ENCODE data around the gene CHTOP.

CHTOP gene

DNA sequence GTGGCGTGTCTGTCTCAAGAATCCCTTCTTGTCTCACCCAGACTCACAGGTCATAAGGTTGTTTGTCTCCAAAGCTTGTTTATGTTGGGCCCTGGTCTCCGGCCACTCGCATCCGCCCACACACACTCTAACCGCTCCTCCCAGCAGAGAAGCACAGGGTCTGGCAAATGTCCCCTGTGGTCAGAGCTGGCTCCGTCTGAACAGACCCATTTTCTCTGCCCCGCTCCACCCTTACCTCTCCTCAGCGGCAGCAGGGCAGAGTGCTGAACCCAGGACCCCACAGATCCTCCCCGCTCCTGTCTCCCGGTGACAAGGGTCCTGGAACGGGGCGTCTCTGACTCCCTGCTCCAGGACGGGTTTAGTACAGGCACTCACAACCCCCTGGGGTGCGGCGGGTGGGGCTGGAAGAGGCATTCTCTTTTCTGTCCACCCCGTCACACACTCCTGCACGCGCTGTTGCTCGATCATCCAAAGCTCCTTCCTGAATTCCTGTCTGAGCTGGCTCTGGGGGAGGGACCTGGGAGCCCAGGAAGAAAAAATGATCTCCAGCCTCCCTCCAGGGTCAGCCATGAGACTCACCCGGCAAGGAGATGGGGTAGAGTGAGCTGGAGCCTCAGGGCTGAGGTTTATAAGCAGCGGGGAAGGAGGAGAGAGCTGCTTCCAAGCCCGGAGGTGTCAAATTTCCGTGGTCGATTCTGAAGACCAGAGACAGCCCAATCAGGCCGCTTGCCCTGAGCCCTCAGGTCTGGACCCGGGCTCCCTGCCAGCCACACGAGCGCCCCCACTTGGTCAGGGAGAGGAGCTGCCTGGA lies 6.8 kb upstream of the CHTOP start, which contains the start of gene S100A13:
TSS of gene S100A13 (minus strand) at position 602 of the 811 bp plus-strand sequence. CDS start 1,033 bp downstream, outside the sequence.
- peaks cover 2% of the 10 kb centered on the region for H3K4me1 ChIP-seq (ENCODE audit: control insufficient read depth, low read depth, low read length)

GRCh38 chr1:153627715-153628626 lies 5.9 kb upstream of the CHTOP start, which contains the start of gene S100A1:
S100A1 (plus strand) TSS chr1:153628434; CDS start chr1:153630522, 2,088 bp downstream.
- DNase-seq: peak; percentile 35
- no peak within 1 kb of the TSS for H2BK120ac ChIP-seq (ENCODE audit: low read depth, low read length)
- peak within 1 kb of the TSS; percentile 88 for H3K18ac ChIP-seq (ENCODE audit: low read length)
- H4K5ac ChIP-seq (ENCODE audit: low read length): no peak within 1 kb of the TSS
- no peaks in the 10 kb centered on the region for H3K36me3 ChIP-seq (ENCODE audit: control insufficient read depth, insufficient read depth, low read length)
- peak within 1 kb of the TSS; percentile 69 for H3K27ac ChIP-seq (ENCODE audit: low read depth, low read length)
- H3K9ac ChIP-seq (ENCODE audit: low read length): peak within 1 kb of the TSS; percentile 83
- no peaks in the 10 kb centered on the region for H3K27me3 ChIP-seq (ENCODE audit: insufficient read depth, low read length, poor library complexity)
- H2BK5ac ChIP-seq (ENCODE audit: low read length): no peak within 1 kb of the TSS
- no peak within 1 kb of the TSS for H2AK5ac ChIP-seq (ENCODE audit: low read length)
- peak within 1 kb of the TSS; percentile 40 for H3K4me3 ChIP-seq (ENCODE audit: low read length)
- WGBS (ENCODE audit: extremely low coverage, insufficient coverage, low lambda C conversion rate): no CpG with 5 or more reads among the region's 10 CpGs
- H3K79me1 ChIP-seq (ENCODE audit: low read length): no peaks in the 10 kb centered on the region
- H3K4me1 ChIP-seq (ENCODE audit: control insufficient read depth, low read depth, low read length): peaks cover 2% of the 10 kb centered on the region
- H3K79me2 ChIP-seq (ENCODE audit: control insufficient read depth, insufficient read depth, low read length): no peaks in the 10 kb centered on the region
- peak within 1 kb of the TSS; percentile 89 for H3K56ac ChIP-seq (ENCODE audit: low read length)
- H4K8ac ChIP-seq (ENCODE audit: low read depth, low read length): no peak within 1 kb of the TSS
- no peak within 1 kb of the TSS for H3K23ac ChIP-seq (ENCODE audit: low read length)
- H3K4me2 ChIP-seq (ENCODE audit: low read length): peak within 1 kb of the TSS; percentile 82
- no peak within 1 kb of the TSS for H2BK15ac ChIP-seq (replicated peaks; ENCODE audit: low read depth)
- peak within 1 kb of the TSS; percentile 47 for H3K4ac ChIP-seq (ENCODE audit: low read depth, low read length)

More for the DNA sequence above, 6.8 kb upstream of the CHTOP start, which contains the start of gene S100A13:
- peak; percentile 99 for DNase-seq
- H2BK120ac ChIP-seq (ENCODE audit: low read depth, low read length): no peak within 1 kb of the TSS
- peak within 1 kb of the TSS; percentile 89 for H3K56ac ChIP-seq (ENCODE audit: low read length)
- no peak within 1 kb of the TSS for H2AK5ac ChIP-seq (ENCODE audit: low read length)
- H3K18ac ChIP-seq (ENCODE audit: low read length): peak within 1 kb of the TSS; percentile 88
- H3K4ac ChIP-seq (ENCODE audit: low read depth, low read length): peak within 1 kb of the TSS; percentile 47
- H2BK5ac ChIP-seq (ENCODE audit: low read length): peak within 1 kb of the TSS; percentile 33
- no peak within 1 kb of the TSS for H4K5ac ChIP-seq (ENCODE audit: low read length)
- H3K36me3 ChIP-seq (ENCODE audit: control insufficient read depth, insufficient read depth, low read length): no peaks in the 10 kb centered on the region
- H3K4me2 ChIP-seq (ENCODE audit: low read length): peak within 1 kb of the TSS; percentile 82
- H3K79me1 ChIP-seq (ENCODE audit: low read length): no peaks in the 10 kb centered on the region
- no peak within 1 kb of the TSS for H3K23ac ChIP-seq (ENCODE audit: low read length)
- no peaks in the 10 kb centered on the region for H3K79me2 ChIP-seq (ENCODE audit: control insufficient read depth, insufficient read depth, low read length)
- H4K8ac ChIP-seq (ENCODE audit: low read depth, low read length): no peak within 1 kb of the TSS
- peak within 1 kb of the TSS; percentile 40 for H3K4me3 ChIP-seq (ENCODE audit: low read length)
- no CpG with 5 or more reads among the region's 28 CpGs for WGBS (ENCODE audit: extremely low coverage, insufficient coverage, low lambda C conversion rate)
- no peaks in the 10 kb centered on the region for H3K27me3 ChIP-seq (ENCODE audit: insufficient read depth, low read length, poor library complexity)
- peak within 1 kb of the TSS; percentile 83 for H3K9ac ChIP-seq (ENCODE audit: low read length)
- H2BK15ac ChIP-seq (replicated peaks; ENCODE audit: low read depth): no peak within 1 kb of the TSS
- H3K27ac ChIP-seq (ENCODE audit: low read depth, low read length): peak within 1 kb of the TSS; percentile 69

GRCh38 chr1:153628638-153629342 lies 5.1 kb upstream of the CHTOP start:
- H4K5ac ChIP-seq (ENCODE audit: low read length): no peak overlapping the region
- no peak overlapping the region for H3K4me3 ChIP-seq (ENCODE audit: low read length)
- H3K23ac ChIP-seq (ENCODE audit: low read length): no peak overlapping the region
- H3K4me2 ChIP-seq (ENCODE audit: low read length): no peak overlapping the region
- no peak overlapping the region for H3K4ac ChIP-seq (ENCODE audit: low read depth, low read length)
- no peak overlapping the region for H2BK15ac ChIP-seq (replicated peaks; ENCODE audit: low read depth)
- H3K4me1 ChIP-seq (ENCODE audit: control insufficient read depth, low read depth, low read length): peaks cover 2% of the 10 kb centered on the region
- no peak overlapping the region for H3K27ac ChIP-seq (ENCODE audit: low read depth, low read length)
- H3K79me1 ChIP-seq (ENCODE audit: low read length): no peaks in the 10 kb centered on the region
- no peak overlapping the region for H2AK5ac ChIP-seq (ENCODE audit: low read length)
- H3K79me2 ChIP-seq (ENCODE audit: control insufficient read depth, insufficient read depth, low read length): no peaks in the 10 kb centered on the region
- WGBS (ENCODE audit: extremely low coverage, insufficient coverage, low lambda C conversion rate): no CpG with 5 or more reads among the region's 6 CpGs
- H3K27me3 ChIP-seq (ENCODE audit: insufficient read depth, low read length, poor library complexity): no peaks in the 10 kb centered on the region
- H3K9ac ChIP-seq (ENCODE audit: low read length): no peak overlapping the region
- H2BK5ac ChIP-seq (ENCODE audit: low read length): no peak overlapping the region
- H4K8ac ChIP-seq (ENCODE audit: low read depth, low read length): no peak overlapping the region
- H3K18ac ChIP-seq (ENCODE audit: low read length): no peak overlapping the region
- DNase-seq: no peak
- H3K56ac ChIP-seq (ENCODE audit: low read length): peak overlapping the region; percentile 52
- no peaks in the 10 kb centered on the region for H3K36me3 ChIP-seq (ENCODE audit: control insufficient read depth, insufficient read depth, low read length)
- H2BK120ac ChIP-seq (ENCODE audit: low read depth, low read length): no peak overlapping the region

DNA sequence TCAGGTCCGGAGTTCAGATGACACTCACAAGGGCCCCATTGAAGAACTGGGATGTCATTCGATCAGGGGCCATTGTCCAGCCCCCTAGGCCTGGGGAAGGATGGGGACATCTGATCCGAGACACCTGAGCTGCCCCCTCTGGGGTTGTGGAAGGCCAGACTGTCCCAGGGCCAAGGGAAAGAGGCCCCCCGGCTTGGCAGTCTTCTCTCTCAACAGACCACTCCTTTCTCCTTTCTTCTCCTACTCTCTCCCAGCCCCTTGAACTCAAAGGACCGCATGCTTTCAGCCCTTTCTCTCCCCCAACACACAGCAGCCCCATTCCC lies 4.6 kb upstream of the CHTOP start:
- no CpG with 5 or more reads among the region's 5 CpGs for WGBS (ENCODE audit: extremely low coverage, insufficient coverage, low lambda C conversion rate)
- H3K4me1 ChIP-seq (ENCODE audit: control insufficient read depth, low read depth, low read length): peaks cover 2% of the 10 kb centered on the region
- H3K4me2 ChIP-seq (ENCODE audit: low read length): no peak overlapping the region

GRCh38 chr1:153629971-153630370 lies 3.9 kb upstream of the CHTOP start:
- WGBS (ENCODE audit: extremely low coverage, insufficient coverage, low lambda C conversion rate): no CpG with 5 or more reads among the region's 1 CpG
- no peaks in the 10 kb centered on the region for H3K79me1 ChIP-seq (ENCODE audit: low read length)
- no peak overlapping the region for H3K23ac ChIP-seq (ENCODE audit: low read length)
- H3K4me3 ChIP-seq (ENCODE audit: low read length): no peak overlapping the region
- peaks cover 5% of the 10 kb centered on the region for H3K79me2 ChIP-seq (ENCODE audit: control insufficient read depth, insufficient read depth, low read length)
- H3K36me3 ChIP-seq (ENCODE audit: control insufficient read depth, insufficient read depth, low read length): no peaks in the 10 kb centered on the region
- peaks cover 2% of the 10 kb centered on the region for H3K4me1 ChIP-seq (ENCODE audit: control insufficient read depth, low read depth, low read length)
- H4K5ac ChIP-seq (ENCODE audit: low read length): no peak overlapping the region
- H3K27ac ChIP-seq (ENCODE audit: low read depth, low read length): no peak overlapping the region
- H3K4me2 ChIP-seq (ENCODE audit: low read length): no peak overlapping the region
- H3K9ac ChIP-seq (ENCODE audit: low read length): peak overlapping the region; percentile 25
- no peak overlapping the region for H3K4ac ChIP-seq (ENCODE audit: low read depth, low read length)
- no peaks in the 10 kb centered on the region for H3K27me3 ChIP-seq (ENCODE audit: insufficient read depth, low read length, poor library complexity)
- peak overlapping the region; percentile 44 for H3K56ac ChIP-seq (ENCODE audit: low read length)
- no peak overlapping the region for H2BK120ac ChIP-seq (ENCODE audit: low read depth, low read length)
- DNase-seq: no peak
- no peak overlapping the region for H4K8ac ChIP-seq (ENCODE audit: low read depth, low read length)
- no peak overlapping the region for H3K18ac ChIP-seq (ENCODE audit: low read length)
- no peak overlapping the region for H2BK15ac ChIP-seq (replicated peaks; ENCODE audit: low read depth)
- H2BK5ac ChIP-seq (ENCODE audit: low read length): no peak overlapping the region
- no peak overlapping the region for H2AK5ac ChIP-seq (ENCODE audit: low read length)

More for the DNA sequence above, 4.6 kb upstream of the CHTOP start:
- no peak overlapping the region for H3K18ac ChIP-seq (ENCODE audit: low read length)
- H3K56ac ChIP-seq (ENCODE audit: low read length): peak overlapping the region; percentile 30
- no peak overlapping the region for H2BK5ac ChIP-seq (ENCODE audit: low read length)
- H4K5ac ChIP-seq (ENCODE audit: low read length): no peak overlapping the region
- DNase-seq: no peak
- H2BK120ac ChIP-seq (ENCODE audit: low read depth, low read length): no peak overlapping the region
- no peak overlapping the region for H3K27ac ChIP-seq (ENCODE audit: low read depth, low read length)
- no peak overlapping the region for H4K8ac ChIP-seq (ENCODE audit: low read depth, low read length)
- no peak overlapping the region for H2AK5ac ChIP-seq (ENCODE audit: low read length)
- no peaks in the 10 kb centered on the region for H3K79me2 ChIP-seq (ENCODE audit: control insufficient read depth, insufficient read depth, low read length)
- H3K36me3 ChIP-seq (ENCODE audit: control insufficient read depth, insufficient read depth, low read length): no peaks in the 10 kb centered on the region
- no peak overlapping the region for H3K4me3 ChIP-seq (ENCODE audit: low read length)
- H3K79me1 ChIP-seq (ENCODE audit: low read length): no peaks in the 10 kb centered on the region
- H3K23ac ChIP-seq (ENCODE audit: low read length): no peak overlapping the region
- H3K9ac ChIP-seq (ENCODE audit: low read length): no peak overlapping the region
- no peak overlapping the region for H2BK15ac ChIP-seq (replicated peaks; ENCODE audit: low read depth)
- H3K27me3 ChIP-seq (ENCODE audit: insufficient read depth, low read length, poor library complexity): no peaks in the 10 kb centered on the region
- H3K4ac ChIP-seq (ENCODE audit: low read depth, low read length): no peak overlapping the region

All from mesendoderm (in vitro differentiated cells).